GM12878 (cell line): Measurements from ENCODE around the gene LRRC10B. TPM values are rescaled to one million over a fixed set of nuclear protein-coding genes. Genes with fewer than 3 reads are reported as not detected.

Experiments
- ATAC-seq: fragments of 200-7000 bp; cut with Tn5 transposase; 3 replicates; pipeline ENCODE4 v1.9.1; 2020; ENCODE audit warnings: mild to moderate bottlenecking, moderate library complexity
- BruUV-seq: library from RNA; stranded (reverse); fragments of 400-500 nt; replicated peaks from 2 replicates; lab custom pipeline; 2021; lab: Mats Ljungman, UMichigan
- CTCF ChIA-PET: fragments of 300-600 bp; sonication (Branson Sonifier 250); formaldehyde crosslinking; extraction: SDS; loops from one replicate; lab custom pipeline; 2021; ENCODE audit warnings: inconsistent platforms; lab: Yijun Ruan, JAX
- POLR2A ChIA-PET: fragments of 350-600 bp; formaldehyde crosslinking; extraction: SDS; loops from one replicate; lab custom pipeline; 2021; ENCODE audit warnings: inconsistent platforms; lab: Charles Lee
- RAD21 ChIA-PET: fragments of 300-600 bp; sonication (Branson Sonifier 250); formaldehyde crosslinking; loops from one replicate; lab custom pipeline; 2023; ENCODE audit warnings: antibody characterized with exemption; ENCODE audit not compliant: unreplicated experiment; lab: Charles Lee
- SMC1A ChIA-PET: fragments of 300-600 bp; sonication (Branson Sonifier 250); formaldehyde crosslinking; loops from one replicate; lab custom pipeline; 2023; ENCODE audit not compliant: unreplicated experiment, uncharacterized antibody; lab: Charles Lee
- DNase-seq: peaks from one replicate; pipeline ENCODE4 v3.0.0-alpha.2; 2011; ENCODE audit warnings: low read depth, low spot score
- FAIRE-seq: peaks from 3 replicates; lab custom pipeline; 2011; peaks lifted over from hg19 to GRCh38; lab: Jason Lieb, UNC
- H2AFZ ChIP-seq: 2 replicates; pipeline ENCODE4 v1.6.0; 2011; ENCODE audit warnings: low read depth, low read length, control low read depth; ENCODE audit not compliant: control insufficient read depth
- H3K27ac ChIP-seq: 2 replicates; pipeline ENCODE4 v1.5.1; 2011; ENCODE audit warnings: control low read depth; ENCODE audit not compliant: control insufficient read depth, insufficient read depth
- H3K27me3 ChIP-seq, 2 experiments: replicated peaks in 1 of 2; 2 replicates each; pipeline versions ENCODE4 v1.6.0 to v1.6.1; 2011; ENCODE audit warnings: low read length in 1 of 2; ENCODE audit not compliant: control insufficient read depth in 2 of 2, insufficient read depth in 2 of 2
- H3K36me3 ChIP-seq, 2 experiments: 2 replicates each; pipeline ENCODE4 v1.5.1; 2011; ENCODE audit warnings: low read length in 1 of 2; ENCODE audit not compliant: control insufficient read depth in 2 of 2, insufficient read depth in 2 of 2
- H3K4me1 ChIP-seq: 2 replicates; pipeline ENCODE4 v1.6.1; 2011; ENCODE audit warnings: mild to moderate bottlenecking, low read length, moderate library complexity, mixed read lengths; ENCODE audit not compliant: control insufficient read depth, insufficient read depth
- H3K4me2 ChIP-seq: 2 replicates; pipeline ENCODE4 v1.6.0; 2011; ENCODE audit warnings: control low read depth; ENCODE audit not compliant: control insufficient read depth, insufficient read depth
- H3K4me3 ChIP-seq: fragments of 200-600 bp; sonication (generic); 2 replicates; pipeline ENCODE4 v1.5.1; 2016
- H3K79me2 ChIP-seq: 2 replicates; pipeline ENCODE4 v1.6.0; 2011; ENCODE audit warnings: low read length; ENCODE audit not compliant: control insufficient read depth, insufficient read depth
- H3K9ac ChIP-seq: 2 replicates; pipeline ENCODE4 v1.8.0; 2011; ENCODE audit warnings: low read length, control low read depth, mixed read lengths; ENCODE audit not compliant: control insufficient read depth, insufficient read depth
- H3K9me3 ChIP-seq: replicated peaks from 3 replicates; pipeline ENCODE4 v1.5.1; 2011; ENCODE audit warnings: mild to moderate bottlenecking, low read length; ENCODE audit not compliant: control insufficient read depth, insufficient read depth
- H4K20me1 ChIP-seq: 2 replicates; pipeline ENCODE4 v1.6.0; 2011; ENCODE audit not compliant: control insufficient read depth, insufficient read depth
- BCL11A ChIP-seq: IDR thresholded peaks from 2 replicates; pipeline ENCODE4 v1.6.1; 2011; ENCODE audit warnings: low read depth, low read length
- BRCA1 ChIP-seq: IDR thresholded peaks from 2 replicates; pipeline ENCODE4 v1.6.1; 2011; ENCODE audit warnings: low read depth, low read length, improper control_type of control experiment
- CREM ChIP-seq: IDR thresholded peaks from 2 replicates; pipeline ENCODE4 v1.6.1; 2014; ENCODE audit warnings: antibody characterized with exemption, low read depth
- CUX1 ChIP-seq: IDR thresholded peaks from 2 replicates; pipeline ENCODE4 v1.6.1; 2012; ENCODE audit warnings: improper control_type of control experiment, low read depth, low read length; ENCODE audit not compliant: insufficient replicate concordance
- NFXL1 ChIP-seq: fragments of 450-650 bp; IDR thresholded peaks from 2 replicates; pipeline ENCODE4 v1.6.1; 2017; ENCODE audit warnings: antibody characterized with exemption, mild to moderate bottlenecking, borderline replicate concordance
- NKRF ChIP-seq: fragments of 450-650 bp; conservative IDR thresholded peaks from 2 replicates; pipeline ENCODE4 v1.6.1; 2017; ENCODE audit warnings: mild to moderate bottlenecking, moderate library complexity
- NR2F1 ChIP-seq: fragments of 450-650 bp; conservative IDR thresholded peaks from 2 replicates; pipeline ENCODE4 v1.6.1; 2017; ENCODE audit warnings: mild to moderate bottlenecking
- PAX8 ChIP-seq: fragments of 450-650 bp; IDR thresholded peaks from 2 replicates; pipeline ENCODE4 v1.6.1; 2017; ENCODE audit warnings: mild to moderate bottlenecking, moderate library complexity
- POLR2AphosphoS2 ChIP-seq: IDR thresholded peaks from 2 replicates; pipeline ENCODE4 v1.6.1; 2011; ENCODE audit warnings: low read depth, mild to moderate bottlenecking, low read length, improper control_type of control experiment, moderate library complexity
- SPI1 ChIP-seq: IDR thresholded peaks from 2 replicates; pipeline ENCODE4 v1.6.1; 2011; ENCODE audit warnings: low read depth, mild to moderate bottlenecking, low read length, moderate library complexity, borderline replicate concordance; ENCODE audit not compliant: insufficient read depth
- ZNF274 ChIP-seq: IDR thresholded peaks from one replicate; pipeline ENCODE4 v1.8.0; 2011; ENCODE audit not compliant: insufficient read length, insufficient read depth
- ZSCAN29 ChIP-seq: fragments of 450-650 bp; IDR thresholded peaks from 2 replicates; pipeline ENCODE4 v1.6.1; 2017; ENCODE audit warnings: mild to moderate bottlenecking, moderate library complexity
- WGBS: methylation state at CpG from one replicate; pipeline ENCODE4 v1.1.6; 2016; ENCODE audit warnings: low lambda C conversion rate; ENCODE audit not compliant: insufficient replicate concordance, insufficient coverage; ENCODE audit errors: missing lambda C conversion rate; 5-methylcytosine and 5-hydroxymethylcytosine counted together
- in situ Hi-C: fragments of 300-500 bp; cut with MboI; formaldehyde crosslinking; loops from 9 replicates; pipeline ENCODE4 v1.14.3; 2018; ENCODE audit warnings: mixed read lengths
- intact Hi-C: fragments of 100-400 bp; cut with micrococcal nuclease; formaldehyde crosslinking; loops from one replicate; pipeline ENCODE4 v1.14.2; 2022; ENCODE audit not compliant: unreplicated experiment
- polyA plus RNA-seq, 11 experiments: library from polyadenylated mRNA; depleted of rRNA in 4 of 11; unstranded in 6 of 11; stranded (reverse) in 5 of 11; fragments of >200 nt; fragmentation: Nextera tagmentation in 4 of 11; fragmentation: Illumina TruSeq in 1 of 11; extraction: Ambion mirVana in 4 of 11; extraction: Trizol in 1 of 11; gene quantifications; 1 replicate in 1 of 11; 2 replicates in 10 of 11; pipeline versions ENCODE4 v1.2.1 to v1.2.3, GENCODE V29; 2011 to 2016; ENCODE audit warnings: inconsistent platforms in 2 of 11, missing spikeins in 2 of 11, low read depth in 1 of 11
- total RNA-seq, 4 experiments: library from RNA; depleted of rRNA in 3 of 4; stranded (reverse); fragments of >200 nt in 3 of 4; fragmentation: Illumina TruSeq in 1 of 4; extraction: Trizol in 1 of 4; gene quantifications; 2 replicates each; pipeline versions ENCODE4 v1.2.1 to v1.2.3, GENCODE V29; 2013 to 2021

LRRC10B gene
- total and polyA plus RNA-seq, 10 of the 15 experiments (the other 5 are each of a cell fraction or from before 2014, with no cell fraction given) = not detected

GRCh38 chr11:61546663-61547062 is 38.1 kb downstream of the LRRC10B start:
- DNase-seq = no peak
- TF ChIP-seq BCL11A = no peak
- TF ChIP-seq CREM = no peak
- TF ChIP-seq NKRF = no peak
- Histone ChIP-seq H3K9me3 (no peaks in the 10 kb centered on the region; the same call in 2 of the 3 replicates), H4K20me1 (no peaks in the 10 kb centered on the region), H3K27ac (no peak overlapping the region), H3K27me3 (no peaks in the 10 kb centered on the region; a peak in 3 of 4 replicates), H3K4me1 (no peaks in the 10 kb centered on the region), H3K36me3 (no peaks in the 10 kb centered on the region), H3K4me2 (no peak overlapping the region), H3K79me2 (no peaks in the 10 kb centered on the region), H3K4me3 (no peak overlapping the region), H3K9ac (no peak overlapping the region), H2AFZ (no peak overlapping the region)
- no peak for ATAC-seq
- intact Hi-C loops = no loop called here
- ChIA-PET CTCF (no interaction called here), POLR2A (no interaction called here), SMC1A (no interaction called here), RAD21 (no interaction called here)
- in situ Hi-C loops = no loop called here
- 23% methylated on average over 15 of the region's 20 CpGs for WGBS
- no peak for FAIRE-seq
- no TSS peak for BruUV-seq

- FAIRE-seq (no peak), ATAC-seq (no peak), DNase-seq (no peak)
- Histone ChIP-seq H3K9me3 (no peaks in the 10 kb centered on the region; the same call in 2 of the 3 replicates), H3K79me2 (no peaks in the 10 kb centered on the region), H3K9ac (no peak overlapping the region), H4K20me1 (no peaks in the 10 kb centered on the region), H2AFZ (no peak overlapping the region), H3K27me3 (no peaks in the 10 kb centered on the region; a peak in 3 of 4 replicates), H3K4me2 (no peak overlapping the region), H3K4me1 (no peaks in the 10 kb centered on the region), H3K4me3 (no peak overlapping the region), H3K36me3 (no peaks in the 10 kb centered on the region), H3K27ac (no peak overlapping the region)
- 54% methylated on average over 19 of the region's 19 CpGs for WGBS
- ChIA-PET POLR2A (no interaction called here), CTCF (no interaction called here), SMC1A (no interaction called here), RAD21 (no interaction called here)
- intact Hi-C loops = no loop called here
- no TSS peak for BruUV-seq
- in situ Hi-C loops = no loop called here
- TF ChIP-seq NR2F1 (no peak), SPI1 (no peak), ZSCAN29 (no peak), BRCA1 (no peak), NFXL1 (no peak), ZNF274 (no peak), PAX8 (no peak), POLR2AphosphoS2 (no peak), CUX1 (no peak)
Measured at GRCh38 chr11:61547246-61547645, 38.7 kb downstream of the LRRC10B start.
